ENCODE results near the gene CERS5. TPM values are rescaled to one million over a fixed set of nuclear protein-coding genes. Genes with fewer than 3 reads are reported as not detected.
"Not testable (repeated sequence)": the region's sequence is repeated elsewhere in the genome, so short reads cannot be mapped to it uniquely, and the experiment has no call there.

CERS5 gene
- total RNA-seq, 2 experiments from 2014 or later, result 47.1 to 53.0 TPM

- Mint-ChIP-seq H3K4me3 (no peak overlapping the region), H3K4me1 (peaks cover 16% of the 10 kb centered on the region), H3K27ac (no peak overlapping the region), H3K27me3 (no peaks in the 10 kb centered on the region), H3K9me3 (no peaks in the 10 kb centered on the region), H3K36me3 (no peaks in the 10 kb centered on the region)
- POLR2A ChIA-PET, result no interaction called here
- ATAC-seq (ENCODE audit: low read depth) (no peak), DNase-seq (no peak)
These were observed 15.3 kb upstream of the CERS5 start for GRCh38 chr12:50182461-50182860.

- H3K9me3 Mint-ChIP-seq, result no peaks in the 10 kb centered on the region
- ATAC-seq (ENCODE audit: low read depth) (no peak), DNase-seq (no peak)
- peaks cover 10% of the 10 kb centered on the region for H3K4me1 Mint-ChIP-seq
- H3K27me3 Mint-ChIP-seq, result no peaks in the 10 kb centered on the region
- H3K4me3 Mint-ChIP-seq, result no peak overlapping the region
- no peak overlapping the region for H3K27ac Mint-ChIP-seq
- H3K36me3 Mint-ChIP-seq, result peaks cover 2% of the 10 kb centered on the region
- POLR2A ChIA-PET, result no interaction called here
These were observed 14.5 kb upstream of the CERS5 start for GRCh38 chr12:50181691-50182090.

GRCh38 chr12:50175716-50176026, 8.5 kb upstream of the CERS5 start:
- no peak for ATAC-seq (ENCODE audit: low read depth)
- DNase-seq, result no peak
- Mint-ChIP-seq H3K27ac (no peak overlapping the region), H3K9me3 (no peaks in the 10 kb centered on the region), H3K36me3 (peaks cover 2% of the 10 kb centered on the region), H3K4me3 (no peak overlapping the region), H3K27me3 (no peaks in the 10 kb centered on the region), H3K4me1 (no peaks in the 10 kb centered on the region)
- POLR2A ChIA-PET, result no interaction called here

GRCh38 chr12:50174971-50175715, 8.0 kb upstream of the CERS5 start:
- Mint-ChIP-seq H3K27me3 (no peaks in the 10 kb centered on the region), H3K4me1 (no peaks in the 10 kb centered on the region), H3K36me3 (peaks cover 2% of the 10 kb centered on the region), H3K27ac (no peak overlapping the region), H3K9me3 (no peaks in the 10 kb centered on the region), H3K4me3 (no peak overlapping the region)
- no peak for DNase-seq
- no peak for ATAC-seq (ENCODE audit: low read depth)
- POLR2A ChIA-PET, result interaction anchor here (0.7 kb wide), 1 partner anchor 72 kb away, joined by 6 read pairs; no protein-coding TSS in a partner anchor

- peak; percentile 23 for ATAC-seq (ENCODE audit: low read depth)
- Mint-ChIP-seq H3K36me3 (peaks cover 7% of the 10 kb centered on the region), H3K9me3 (no peaks in the 10 kb centered on the region), H3K27me3 (no peaks in the 10 kb centered on the region), H3K4me3 (peak overlapping the region; percentile 97), H3K27ac (peak overlapping the region; percentile 95), H3K4me1 (peaks cover 11% of the 10 kb centered on the region)
- POLR2A ChIA-PET, result interaction anchor here (0.6 to 3.4 kb wide), 16 partner anchors 10 to 222 kb away, joined by 3 to 42 read pairs (median 5); partner anchors contain the start of genes COX14, RACGAP1 and SMARCD1
- DNase-seq, result no peak
These were observed 445 bp downstream of the CERS5 start for GRCh38 chr12:50166799-50167048.

GRCh38 chr12:50164963-50165362, 2.2 kb downstream of the CERS5 start:
- no peak overlapping the region for H3K27ac Mint-ChIP-seq
- no peak for DNase-seq
- H3K9me3 Mint-ChIP-seq, result no peaks in the 10 kb centered on the region
- no peak for ATAC-seq (ENCODE audit: low read depth)
- H3K27me3 Mint-ChIP-seq, result no peaks in the 10 kb centered on the region
- peaks cover 12% of the 10 kb centered on the region for H3K36me3 Mint-ChIP-seq
- H3K4me3 Mint-ChIP-seq, result peak overlapping the region; percentile 4
- H3K4me1 Mint-ChIP-seq, result peaks cover 11% of the 10 kb centered on the region
- POLR2A ChIA-PET, result interaction anchor here (0.7 to 3.4 kb wide), 4 partner anchors 31 to 910 kb away, joined by 3 to 42 read pairs (median 6); partner anchors contain the start of gene COX14

DNA sequence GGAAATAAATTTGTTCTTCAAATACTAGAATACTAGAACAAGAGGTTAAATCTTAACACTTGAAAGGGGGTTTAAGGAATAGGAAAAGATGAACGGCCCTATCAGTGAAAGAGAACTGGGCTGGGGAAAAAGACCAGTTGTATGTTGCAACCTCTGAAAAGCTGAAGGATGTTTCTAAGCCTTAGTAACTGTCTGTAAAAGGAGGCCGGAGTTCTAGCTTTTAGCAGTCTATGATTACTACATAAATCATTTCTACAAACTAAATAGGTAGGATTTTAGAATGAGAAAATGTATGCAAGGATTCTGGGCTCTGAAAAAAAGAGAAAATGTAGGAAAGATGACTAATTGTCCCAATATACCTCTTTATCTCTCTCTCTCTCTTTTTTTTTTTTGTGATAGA, 4.9 kb downstream of the CERS5 start:
- no peaks in the 10 kb centered on the region for H3K9me3 Mint-ChIP-seq
- ATAC-seq (ENCODE audit: low read depth) (no peak), DNase-seq (no peak)
- no peak overlapping the region for H3K4me3 Mint-ChIP-seq
- no peaks in the 10 kb centered on the region for H3K27me3 Mint-ChIP-seq
- POLR2A ChIA-PET, result interaction anchor here (0.7 kb wide), 1 partner anchor 81 kb away, joined by 3 read pairs; no protein-coding TSS in a partner anchor
- H3K4me1 Mint-ChIP-seq, result peaks cover 13% of the 10 kb centered on the region
- H3K36me3 Mint-ChIP-seq, result peaks cover 21% of the 10 kb centered on the region
- H3K27ac Mint-ChIP-seq, result no peak overlapping the region

GRCh38 chr12:50160643-50161042, 6.5 kb downstream of the CERS5 start:
- H3K27me3 Mint-ChIP-seq, result no peaks in the 10 kb centered on the region
- no peak for DNase-seq
- peaks cover 8% of the 10 kb centered on the region for H3K4me1 Mint-ChIP-seq
- H3K9me3 Mint-ChIP-seq, result no peaks in the 10 kb centered on the region
- ATAC-seq (ENCODE audit: low read depth), result no peak
- H3K27ac Mint-ChIP-seq, result no peak overlapping the region
- POLR2A ChIA-PET, result no interaction called here
- H3K36me3 Mint-ChIP-seq, result peaks cover 18% of the 10 kb centered on the region
- H3K4me3 Mint-ChIP-seq, result no peak overlapping the region

DNA sequence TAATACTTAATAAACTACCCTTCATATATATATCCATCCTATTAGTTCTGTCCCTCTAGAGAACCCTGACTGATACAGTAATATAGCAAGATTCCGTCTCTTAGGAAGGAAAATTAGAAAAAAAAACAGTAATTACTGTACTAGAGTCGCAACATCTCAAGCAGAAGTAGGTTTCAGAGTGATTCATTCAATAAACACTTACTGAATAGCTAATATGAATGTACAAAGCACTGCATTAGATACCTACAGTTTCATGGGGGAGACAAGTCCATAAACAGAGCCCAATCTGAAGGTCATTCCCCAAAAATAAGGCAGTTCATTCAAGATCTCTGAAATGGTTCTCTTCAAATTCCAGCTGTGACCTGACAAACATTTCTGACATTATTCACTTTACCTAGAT, 9.9 kb downstream of the CERS5 start:
- H3K4me3 Mint-ChIP-seq, result no peak overlapping the region
- peaks cover 2% of the 10 kb centered on the region for H3K4me1 Mint-ChIP-seq
- no peaks in the 10 kb centered on the region for H3K27me3 Mint-ChIP-seq
- H3K36me3 Mint-ChIP-seq, result peaks cover 19% of the 10 kb centered on the region
- H3K9me3 Mint-ChIP-seq, result no peaks in the 10 kb centered on the region
- POLR2A ChIA-PET, result interaction anchor here (0.7 to 1.5 kb wide), 2 partner anchors 10 to 835 kb away, joined by 4 read pairs; partner anchors contain the start of gene CERS5
- ATAC-seq (ENCODE audit: low read depth) (no peak), DNase-seq (no peak)
- no peak overlapping the region for H3K27ac Mint-ChIP-seq

DNA sequence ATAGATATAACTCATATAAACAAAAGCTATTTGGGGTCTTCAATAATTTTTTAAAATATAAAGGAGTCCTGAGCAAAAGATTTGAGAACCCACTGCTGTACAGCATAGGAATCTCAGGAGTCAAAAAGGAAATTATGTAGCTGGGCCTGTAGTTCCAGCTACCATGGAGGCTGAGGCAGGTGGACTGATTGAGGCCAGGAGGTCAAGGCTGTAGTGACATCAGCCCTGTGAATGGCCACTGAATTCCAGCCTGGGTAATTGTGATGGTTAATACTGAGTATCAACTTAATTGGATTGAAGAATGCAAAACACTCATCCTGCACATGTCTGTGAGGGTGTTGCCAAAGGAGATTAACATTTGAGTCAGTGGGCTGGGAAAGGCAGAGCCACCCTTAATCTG, 10.5 kb downstream of the CERS5 start:
- ATAC-seq (ENCODE audit: low read depth) (no peak), DNase-seq (no peak)
- Mint-ChIP-seq H3K4me1 (peaks cover 2% of the 10 kb centered on the region), H3K4me3 (no peak overlapping the region), H3K27me3 (no peaks in the 10 kb centered on the region), H3K27ac (no peak overlapping the region), H3K9me3 (no peaks in the 10 kb centered on the region), H3K36me3 (peaks cover 19% of the 10 kb centered on the region)
- POLR2A ChIA-PET, result interaction anchor here (1.5 kb wide), 1 partner anchor 10 kb away, joined by 4 read pairs; the partner anchor contains the start of gene CERS5

GRCh38 chr12:50154947-50155346, 12.2 kb downstream of the CERS5 start:
- H3K4me1 Mint-ChIP-seq; DNase-seq; ATAC-seq (ENCODE audit: low read depth); H3K9me3 Mint-ChIP-seq; H3K4me3 Mint-ChIP-seq; H3K27me3 Mint-ChIP-seq; H3K27ac Mint-ChIP-seq; POLR2A ChIA-PET: not testable (repeated sequence)
- peaks cover 15% of the 10 kb centered on the region for H3K36me3 Mint-ChIP-seq

DNA sequence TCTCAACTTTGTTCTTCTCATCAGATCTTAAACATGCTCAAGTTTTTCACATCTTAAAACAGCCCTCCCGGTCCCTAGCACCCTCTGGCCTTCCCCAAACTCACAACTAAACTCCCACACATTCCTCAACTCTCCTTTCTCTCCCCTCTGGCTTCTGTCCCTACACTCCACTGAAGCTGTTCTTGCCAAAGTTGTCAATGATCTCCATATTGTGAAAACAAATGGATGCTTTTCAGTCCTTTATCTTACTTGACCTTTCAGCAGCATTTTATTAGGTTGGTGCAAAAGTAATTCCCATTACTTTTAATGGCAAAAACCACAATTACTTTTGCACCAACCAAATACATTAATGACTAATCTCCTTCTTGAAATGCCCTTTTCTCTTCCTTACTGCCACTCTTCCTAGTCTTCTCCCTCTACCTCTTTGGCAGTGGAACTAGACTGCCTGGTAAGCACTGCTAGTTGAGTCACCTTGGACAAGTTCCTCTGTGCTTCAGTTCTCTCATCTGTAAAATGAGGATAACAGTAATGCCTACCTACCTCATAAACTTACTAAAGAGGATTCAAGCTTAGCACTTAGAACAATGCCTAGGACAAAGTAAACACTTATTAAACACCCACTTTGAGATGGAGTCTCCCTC, 16.0 kb downstream of the CERS5 start:
- H3K4me3 Mint-ChIP-seq, result no peak overlapping the region
- H3K4me1 Mint-ChIP-seq, result peaks cover 4% of the 10 kb centered on the region
- H3K9me3 Mint-ChIP-seq, result no peaks in the 10 kb centered on the region
- no peaks in the 10 kb centered on the region for H3K27me3 Mint-ChIP-seq
- no peak for ATAC-seq (ENCODE audit: low read depth)
- POLR2A ChIA-PET, result no interaction called here
- H3K27ac Mint-ChIP-seq, result no peak overlapping the region
- peaks cover 3% of the 10 kb centered on the region for H3K36me3 Mint-ChIP-seq
- no peak for DNase-seq

DNA sequence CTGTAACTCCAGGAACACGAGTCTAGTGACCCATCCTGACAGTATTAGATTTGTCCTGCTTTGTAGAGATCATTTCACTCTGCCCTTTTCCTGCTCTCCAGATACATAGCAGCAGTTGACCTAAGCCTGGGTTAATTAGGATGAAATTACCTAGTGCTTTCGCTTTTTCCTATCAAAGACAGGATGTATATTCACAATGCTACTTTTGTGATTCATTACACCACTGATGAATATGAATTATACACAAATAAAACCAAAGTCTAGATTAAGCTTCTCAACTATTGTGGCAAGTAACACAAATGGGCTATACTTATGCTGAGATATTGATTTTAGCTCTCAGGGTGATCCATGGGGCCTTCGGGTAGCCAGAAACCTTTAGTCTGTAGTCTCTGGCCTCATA, 17.9 kb downstream of the CERS5 start:
- Mint-ChIP-seq H3K4me1 (peaks cover 6% of the 10 kb centered on the region), H3K9me3 (no peaks in the 10 kb centered on the region), H3K27ac (no peak overlapping the region), H3K36me3 (peaks cover 3% of the 10 kb centered on the region), H3K4me3 (no peak overlapping the region), H3K27me3 (no peaks in the 10 kb centered on the region)
- ATAC-seq (ENCODE audit: low read depth) (no peak), DNase-seq (no peak)
- POLR2A ChIA-PET, result interaction anchor here (1.5 kb wide), 1 partner anchor 18 kb away, joined by 5 read pairs; the partner anchor contains the start of gene CERS5

- not testable (repeated sequence) for H3K4me3 Mint-ChIP-seq; H3K27me3 Mint-ChIP-seq; H3K36me3 Mint-ChIP-seq; ATAC-seq (ENCODE audit: low read depth); H3K27ac Mint-ChIP-seq; H3K4me1 Mint-ChIP-seq; H3K9me3 Mint-ChIP-seq; DNase-seq
- POLR2A ChIA-PET, result interaction anchor here (0.5 kb wide), 1 partner anchor 33 kb away, joined by 3 read pairs; no protein-coding TSS in a partner anchor
These were observed 19.2 kb downstream of the CERS5 start for GRCh38 chr12:50148011-50148410.

Data from activated naive CD8-positive, alpha-beta T cell treated with anti-CD3 and anti-CD28 coated beads, Interleukin-2, amount 10 ng/mL, durations not matched to agents 7 days and 5 days (primary cell).